Karpas-422 (cell line): ENCODE results near the gene MS4A15. TPM values are rescaled to one million over a fixed set of nuclear protein-coding genes. Genes with fewer than 3 reads are reported as not detected.

Experiments
- DNase-seq: peaks from one replicate; pipeline ENCODE4 v3.0.0-alpha.2; 2015
- H2AFZ ChIP-seq: fragments of 200-600 bp; sonication (generic); 2 replicates; pipeline ENCODE4 v1.6.1; 2014; ENCODE audit warnings: antibody characterized with exemption, low read length, mixed read lengths
- H3K27ac ChIP-seq: fragments of 200-600 bp; sonication (generic); 2 replicates; pipeline ENCODE4 v1.5.1; 2014; ENCODE audit warnings: mild to moderate bottlenecking, low read length, moderate library complexity
- H3K27me3 ChIP-seq: fragments of 200-600 bp; sonication (generic); 2 replicates; pipeline ENCODE4 v1.6.1; 2014; ENCODE audit warnings: low read length, mixed read lengths
- H3K36me3 ChIP-seq: fragments of 200-600 bp; sonication (generic); 2 replicates; pipeline ENCODE4 v1.6.1; 2014; ENCODE audit warnings: low read length, mixed read lengths; ENCODE audit not compliant: insufficient read depth
- H3K4me1 ChIP-seq: fragments of 200-600 bp; sonication (generic); 2 replicates; pipeline ENCODE4 v1.6.1; 2014; ENCODE audit warnings: mild to moderate bottlenecking, low read length, mixed read lengths
- H3K4me2 ChIP-seq: fragments of 200-600 bp; sonication (generic); 2 replicates; pipeline ENCODE4 v1.6.1; 2014; ENCODE audit warnings: low read length, low read depth, mild to moderate bottlenecking; ENCODE audit not compliant: poor library complexity, severe bottlenecking
- H3K4me3 ChIP-seq: fragments of 200-600 bp; sonication (generic); 2 replicates; pipeline ENCODE4 v1.5.1; 2014; ENCODE audit warnings: mild to moderate bottlenecking, antibody characterized with exemption, low read length, mixed read lengths
- H3K79me2 ChIP-seq: fragments of 200-600 bp; sonication (generic); 2 replicates; pipeline ENCODE4 v1.6.1; 2014; ENCODE audit warnings: mild to moderate bottlenecking, low read length, mixed read lengths
- H3K9ac ChIP-seq: fragments of 200-600 bp; sonication (generic); 2 replicates; pipeline ENCODE4 v1.6.0; 2014; ENCODE audit warnings: low read length
- H3K9me2 ChIP-seq: fragments of 200-600 bp; sonication (generic), shearing (Covaris generic); replicated peaks from 2 replicates; pipeline ENCODE4 v1.6.0; 2014; ENCODE audit warnings: mild to moderate bottlenecking, low read length, moderate library complexity; ENCODE audit not compliant: insufficient read depth
- H3K9me3 ChIP-seq: fragments of 300-700, 200-600 bp; sonication (generic); 2 replicates; pipeline ENCODE4 v1.6.1; 2014; ENCODE audit warnings: low read length, mixed read lengths
- H4K20me1 ChIP-seq: fragments of 200-600 bp; sonication (generic); 2 replicates; pipeline ENCODE4 v1.6.1; 2014; ENCODE audit warnings: mild to moderate bottlenecking, antibody characterized with exemption, low read length, low read depth; ENCODE audit not compliant: insufficient read depth
- total RNA-seq: library from RNA; depleted of rRNA; stranded (reverse); fragments of >200 nt; shearing (Covaris generic); gene quantifications from 2 replicates; pipeline ENCODE4 v1.2.3, GENCODE V29; 2014; ENCODE audit warnings: low replicate concordance

Gene MS4A15
- total RNA-seq, 1 experiment from 2014 or later: not detected

DNA sequence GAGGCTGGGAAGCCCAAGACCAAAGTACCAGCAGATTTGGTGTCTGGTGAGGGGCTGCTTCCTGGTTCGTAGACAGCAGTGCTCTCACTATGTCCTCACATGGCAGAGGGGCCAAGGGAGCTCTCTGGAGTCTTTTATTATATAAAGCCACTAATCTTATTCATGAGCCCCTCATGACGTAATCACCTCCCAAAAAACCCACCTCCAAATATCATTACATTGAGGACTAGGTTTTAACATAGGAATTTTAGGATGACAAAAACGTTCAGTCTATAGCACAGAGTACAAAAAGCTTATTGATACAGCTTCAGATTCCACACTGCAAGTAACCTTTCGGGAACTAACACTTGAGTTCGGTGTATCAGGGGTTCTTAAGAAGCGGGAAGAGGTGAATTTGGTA, 36.2 kb upstream of the MS4A15 start:
- DNase-seq: no peak
- no peaks in the 10 kb centered on the region for H3K79me2 ChIP-seq

GRCh38 chr11:60724420-60724819, 32.2 kb upstream of the MS4A15 start, which contains the start of gene MS4A18:
MS4A18 (plus strand) TSS chr11:60724720.
- no peaks in the 10 kb centered on the region for H3K79me2 ChIP-seq
- no peaks in the 10 kb centered on the region for H3K36me3 ChIP-seq
- H3K4me1 ChIP-seq: no peaks in the 10 kb centered on the region
- H3K4me3 ChIP-seq: no peak within 1 kb of the TSS
- H3K27me3 ChIP-seq: no peaks in the 10 kb centered on the region
- no peaks in the 10 kb centered on the region for H3K9me2 ChIP-seq
- H3K27ac ChIP-seq: no peak within 1 kb of the TSS
- H3K9ac ChIP-seq: no peak within 1 kb of the TSS
- no peaks in the 10 kb centered on the region for H4K20me1 ChIP-seq
- H2AFZ ChIP-seq: no peak within 1 kb of the TSS
- H3K9me3 ChIP-seq: no peaks in the 10 kb centered on the region
- H3K4me2 ChIP-seq: no peak within 1 kb of the TSS
- DNase-seq: no peak

More for the DNA sequence above, 36.2 kb upstream of the MS4A15 start:
- H3K9me2 ChIP-seq: no peaks in the 10 kb centered on the region
- H3K4me2 ChIP-seq: no peak overlapping the region
- no peak overlapping the region for H3K4me3 ChIP-seq
- H3K36me3 ChIP-seq: no peaks in the 10 kb centered on the region
- no peak overlapping the region for H3K9ac ChIP-seq
- H3K27me3 ChIP-seq: no peaks in the 10 kb centered on the region
- no peaks in the 10 kb centered on the region for H3K9me3 ChIP-seq
- no peak overlapping the region for H2AFZ ChIP-seq
- H4K20me1 ChIP-seq: no peaks in the 10 kb centered on the region
- H3K27ac ChIP-seq: no peak overlapping the region
- H3K4me1 ChIP-seq: no peaks in the 10 kb centered on the region; the same call in 1 of the 2 replicates

GRCh38 chr11:60725592-60725991, 31.1 kb upstream of the MS4A15 start:
- H3K27ac ChIP-seq: no peak overlapping the region
- H3K36me3 ChIP-seq: no peaks in the 10 kb centered on the region
- no peaks in the 10 kb centered on the region for H3K79me2 ChIP-seq
- no peak overlapping the region for H3K4me3 ChIP-seq
- no peaks in the 10 kb centered on the region for H3K9me2 ChIP-seq
- peak; percentile 26 for DNase-seq
- no peak overlapping the region for H3K9ac ChIP-seq
- no peaks in the 10 kb centered on the region for H3K27me3 ChIP-seq
- H2AFZ ChIP-seq: no peak overlapping the region
- no peaks in the 10 kb centered on the region for H4K20me1 ChIP-seq
- H3K4me2 ChIP-seq: no peak overlapping the region
- no peaks in the 10 kb centered on the region for H3K4me1 ChIP-seq
- no peaks in the 10 kb centered on the region for H3K9me3 ChIP-seq

GRCh38 chr11:60731586-60731985, 25.1 kb upstream of the MS4A15 start:
- Histone ChIP-seq H4K20me1 (no peaks in the 10 kb centered on the region), H3K79me2 (no peaks in the 10 kb centered on the region), H3K9me2 (no peaks in the 10 kb centered on the region), H3K27ac (no peak overlapping the region), H3K36me3 (no peaks in the 10 kb centered on the region), H3K4me2 (no peak overlapping the region), H3K4me3 (no peak overlapping the region), H2AFZ (no peak overlapping the region), H3K9ac (no peak overlapping the region), H3K27me3 (no peaks in the 10 kb centered on the region), H3K4me1 (no peaks in the 10 kb centered on the region), H3K9me3 (no peaks in the 10 kb centered on the region)
- no peak for DNase-seq

GRCh38 chr11:60734279-60734678, 22.4 kb upstream of the MS4A15 start:
- no peaks in the 10 kb centered on the region for H3K36me3 ChIP-seq

DNA sequence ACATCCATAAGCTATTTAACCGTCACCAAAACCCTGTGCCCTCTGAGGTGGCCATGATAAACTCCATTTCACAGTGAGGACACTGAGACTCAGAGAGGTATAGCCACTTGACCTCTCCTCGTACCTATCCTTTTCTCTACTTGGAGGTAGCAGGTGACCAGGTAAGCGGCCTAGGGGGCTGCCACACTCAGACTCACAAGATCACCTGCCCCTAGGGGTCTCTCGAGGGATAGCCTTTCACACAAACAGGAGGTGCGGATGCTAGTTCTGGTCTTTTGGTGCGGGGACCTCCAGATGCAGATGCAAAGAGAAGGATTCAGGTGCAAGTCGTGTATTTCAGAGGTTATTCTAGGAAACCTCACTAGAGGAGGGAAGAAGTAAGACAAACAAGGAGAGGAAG, 17.6 kb upstream of the MS4A15 start:
- Histone ChIP-seq H4K20me1 (no peaks in the 10 kb centered on the region), H2AFZ (no peak overlapping the region), H3K4me1 (peaks cover 7% of the 10 kb centered on the region), H3K27me3 (no peaks in the 10 kb centered on the region), H3K9me2 (no peaks in the 10 kb centered on the region), H3K4me2 (no peak overlapping the region), H3K79me2 (no peaks in the 10 kb centered on the region), H3K9me3 (no peaks in the 10 kb centered on the region), H3K27ac (no peak overlapping the region), H3K9ac (no peak overlapping the region), H3K4me3 (no peak overlapping the region), H3K36me3 (no peaks in the 10 kb centered on the region)
- DNase-seq: no peak

More at GRCh38 chr11:60734279-60734678, 22.4 kb upstream of the MS4A15 start:
- H3K27ac ChIP-seq: no peak overlapping the region
- H3K9ac ChIP-seq: no peak overlapping the region
- no peaks in the 10 kb centered on the region for H4K20me1 ChIP-seq
- no peak overlapping the region for H2AFZ ChIP-seq
- H3K9me3 ChIP-seq: no peaks in the 10 kb centered on the region
- no peak overlapping the region for H3K4me3 ChIP-seq
- H3K27me3 ChIP-seq: no peaks in the 10 kb centered on the region
- H3K9me2 ChIP-seq: no peaks in the 10 kb centered on the region
- H3K79me2 ChIP-seq: no peaks in the 10 kb centered on the region
- no peak for DNase-seq
- H3K4me2 ChIP-seq: no peak overlapping the region
- no peaks in the 10 kb centered on the region; the same call in 1 of the 2 replicates for H3K4me1 ChIP-seq

GRCh38 chr11:60740573-60740972, 16.1 kb upstream of the MS4A15 start:
- no peak for DNase-seq

DNA sequence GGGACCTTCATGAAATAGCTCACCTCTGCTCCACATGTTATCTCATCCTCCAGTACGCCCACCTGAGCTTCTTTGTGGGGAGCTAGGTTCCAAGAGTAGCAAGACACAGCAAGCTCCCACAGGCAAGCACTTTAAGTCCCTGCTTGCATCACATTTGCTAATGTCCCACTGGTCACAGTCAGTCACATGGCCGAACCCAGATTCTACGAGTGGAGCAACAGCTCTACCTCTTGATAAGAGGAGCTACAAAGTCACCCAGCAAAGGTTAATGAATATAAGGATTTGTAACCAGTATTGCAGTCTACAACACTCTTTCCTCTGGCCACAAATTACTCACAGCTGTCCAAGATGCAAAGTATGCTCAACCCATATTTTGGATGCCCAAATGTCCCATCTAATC, 15.2 kb upstream of the MS4A15 start:
- Histone ChIP-seq H3K79me2 (no peaks in the 10 kb centered on the region), H4K20me1 (no peaks in the 10 kb centered on the region), H2AFZ (no peak overlapping the region), H3K4me1 (peaks cover 7% of the 10 kb centered on the region), H3K27me3 (no peaks in the 10 kb centered on the region), H3K27ac (no peak overlapping the region), H3K9ac (no peak overlapping the region), H3K4me2 (no peak overlapping the region), H3K9me3 (no peaks in the 10 kb centered on the region), H3K36me3 (no peaks in the 10 kb centered on the region), H3K4me3 (no peak overlapping the region), H3K9me2 (no peaks in the 10 kb centered on the region)
- DNase-seq: no peak

More at GRCh38 chr11:60740573-60740972, 16.1 kb upstream of the MS4A15 start:
- Histone ChIP-seq H4K20me1 (no peaks in the 10 kb centered on the region), H3K9ac (no peak overlapping the region), H3K27me3 (no peaks in the 10 kb centered on the region), H3K9me3 (no peaks in the 10 kb centered on the region), H3K4me3 (no peak overlapping the region), H3K4me2 (no peak overlapping the region), H3K27ac (no peak overlapping the region), H3K36me3 (no peaks in the 10 kb centered on the region), H3K4me1 (peaks cover 7% of the 10 kb centered on the region), H2AFZ (no peak overlapping the region), H3K9me2 (no peaks in the 10 kb centered on the region), H3K79me2 (no peaks in the 10 kb centered on the region)

- no peaks in the 10 kb centered on the region for H4K20me1 ChIP-seq
- no peak overlapping the region for H2AFZ ChIP-seq
- DNase-seq: no peak
- H3K27me3 ChIP-seq: no peaks in the 10 kb centered on the region
- no peak overlapping the region for H3K27ac ChIP-seq
- H3K79me2 ChIP-seq: no peaks in the 10 kb centered on the region
- no peak overlapping the region for H3K9ac ChIP-seq
- no peaks in the 10 kb centered on the region for H3K36me3 ChIP-seq
- H3K4me2 ChIP-seq: no peak overlapping the region
- no peaks in the 10 kb centered on the region for H3K9me2 ChIP-seq
- peaks cover 7% of the 10 kb centered on the region for H3K4me1 ChIP-seq
- H3K9me3 ChIP-seq: no peaks in the 10 kb centered on the region
- no peak overlapping the region for H3K4me3 ChIP-seq
These were observed 13.6 kb upstream of the MS4A15 start for GRCh38 chr11:60743058-60743457.
